Measurements from ENCODE around the gene SERTAD4.

DNA sequence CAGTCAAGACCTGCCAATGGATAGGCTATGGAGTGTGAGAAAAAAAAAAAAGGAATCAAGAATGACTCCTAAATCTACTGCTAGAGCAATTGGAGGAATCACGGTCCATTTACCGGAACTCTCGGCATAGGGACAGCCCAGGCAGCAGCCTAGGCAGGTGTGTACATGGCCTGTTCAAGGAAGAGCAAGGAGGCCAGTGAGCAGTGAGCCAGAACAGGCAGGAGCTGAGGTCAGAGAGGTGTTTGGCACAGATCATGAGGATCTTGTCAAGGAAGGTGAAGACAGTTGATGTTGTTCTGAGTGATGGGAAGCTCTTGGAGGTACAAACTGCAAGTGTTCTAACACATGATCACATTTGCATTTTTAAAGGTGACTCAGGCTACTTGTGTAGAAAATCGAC is 55.5 kb downstream of the SERTAD4 start:
- TF ChIP-seq CTCF (IDR thresholded peaks at IDR 0.05) (no peak), POLR2A (IDR thresholded peaks at IDR 0.05) (no peak)
